CD4-positive, alpha-beta memory T cell (primary cell): ENCODE results near the gene ISLR2. TPM values are rescaled to one million over a fixed set of nuclear protein-coding genes. Genes with fewer than 3 reads are reported as not detected.
A peak's percentile ranks its signal among the peaks of the same experiment; 100 is the strongest.
"Not testable (repeated sequence)": the region's sequence is repeated elsewhere in the genome, so short reads cannot be mapped to it uniquely, and the experiment has no call there.

Experiments used
- CTCF ChIA-PET: fragments of 350-600 bp; sonication (Branson Sonifier 250); formaldehyde crosslinking; loops from one replicate; lab custom pipeline; 2021; ENCODE audit warnings: inconsistent platforms; ENCODE audit not compliant: partially characterized antibody; lab: Charles Lee
- POLR2A ChIA-PET: fragments of 350-600 bp; sonication (Branson Sonifier 250); formaldehyde crosslinking; loops from one replicate; lab custom pipeline; 2021; ENCODE audit not compliant: partially characterized antibody; lab: Charles Lee
- DNase-seq, 5 donors: peaks; one replicate each; pipeline versions ENCODE4 v3.0.0 to v3.0.0-alpha.2; 2020 to 2022; ENCODE audit warnings: mixed read lengths in 1 of 5
- H3K27ac ChIP-seq: one replicate; pipeline ENCODE4 v1.7.0; 2013; ENCODE audit warnings: low read depth, low read length
- H3K27me3 ChIP-seq: 2 replicates; pipeline ENCODE4 v1.7.0; 2013; ENCODE audit warnings: mild to moderate bottlenecking, low read length, moderate library complexity; ENCODE audit not compliant: insufficient read depth
- H3K36me3 ChIP-seq: 2 replicates; pipeline ENCODE4 v1.7.0; 2013; ENCODE audit warnings: mild to moderate bottlenecking, low read length, moderate library complexity; ENCODE audit not compliant: insufficient read depth
- H3K4me1 ChIP-seq: 2 replicates; pipeline ENCODE4 v1.7.0; 2013; ENCODE audit warnings: mild to moderate bottlenecking, low read length, moderate library complexity; ENCODE audit not compliant: insufficient read depth
- H3K4me3 ChIP-seq, 2 donors: one replicate each; pipeline ENCODE4 v1.7.0; 2013; ENCODE audit warnings: low read length in 2 of 2, mild to moderate bottlenecking in 1 of 2
- H3K9me3 ChIP-seq, 2 donors: one replicate each; pipeline ENCODE4 v1.7.0; 2013; ENCODE audit warnings: low read length in 2 of 2, control low read depth in 1 of 2; ENCODE audit not compliant: control insufficient read depth in 1 of 2
- H3K27ac Mint-ChIP-seq, 7 donors: one replicate each; pipeline ENCODE4 v1.8.0; 2020 to 2021; ENCODE audit warnings: mixed read lengths in 7 of 7, mild to moderate bottlenecking in 6 of 7, inconsistent platforms in 3 of 7, moderate library complexity in 3 of 7
- H3K27me3 Mint-ChIP-seq, 2 donors: one replicate each; pipeline ENCODE4 v1.8.0; 2020 to 2021; ENCODE audit warnings: mixed read lengths in 2 of 2
- H3K36me3 Mint-ChIP-seq, 2 donors: one replicate each; pipeline ENCODE4 v1.8.0; 2020 to 2021; ENCODE audit warnings: mixed read lengths in 2 of 2, inconsistent platforms in 1 of 2, mild to moderate bottlenecking in 1 of 2
- H3K4me1 Mint-ChIP-seq, 4 donors: one replicate each; pipeline ENCODE4 v1.8.0; 2020 to 2021; ENCODE audit warnings: mixed read lengths in 4 of 4, mild to moderate bottlenecking in 1 of 4
- H3K4me3 Mint-ChIP-seq, 8 donors: one replicate each; pipeline ENCODE4 v1.8.0; 2020 to 2021; ENCODE audit warnings: mixed read lengths in 8 of 8, mild to moderate bottlenecking in 7 of 8, moderate library complexity in 6 of 8, inconsistent platforms in 3 of 8
- H3K9me3 Mint-ChIP-seq, 8 donors: one replicate each; pipeline ENCODE4 v1.8.0; 2020 to 2021; ENCODE audit warnings: mixed read lengths in 8 of 8, mild to moderate bottlenecking in 5 of 8, inconsistent platforms in 3 of 8, moderate library complexity in 1 of 8
- intact Hi-C: fragments of 100-400 bp; cut with micrococcal nuclease; formaldehyde crosslinking; loops from one replicate; pipeline ENCODE4 v1.15.1; 2023
- polyA plus RNA-seq, 2 donors: library from polyadenylated mRNA; unstranded; fragments of 300-500 nt; fragmentation: Illumina TruSeq; gene quantifications; one replicate each; pipeline ENCODE4 v1.2.3, GENCODE V29; 2021
- total RNA-seq, 2 experiments: library from RNA; stranded (reverse); gene quantifications; one replicate each; pipeline ENCODE4 v1.2.3, GENCODE V29; 2021

The ISLR2 gene
- total and polyA plus RNA-seq, 4 experiments from 2014 or later = not detected

GRCh38 chr15:74108111-74108510 lies 22.3 kb upstream of the ISLR2 start:
- H3K27me3 ChIP-seq = no peaks in the 10 kb centered on the region
- intact Hi-C loops = no loop called here
- H3K27me3 Mint-ChIP-seq = peaks cover 0 to 3% of the 10 kb centered on the region in 2 donors
- no peak overlapping the region for H3K4me3 Mint-ChIP-seq
- H3K9me3 Mint-ChIP-seq = no peaks in the 10 kb centered on the region
- POLR2A ChIA-PET = no interaction called here
- no peaks in the 10 kb centered on the region for H3K36me3 ChIP-seq
- no peak overlapping the region for H3K27ac Mint-ChIP-seq
- DNase-seq = no peak
- no peak overlapping the region for H3K4me3 ChIP-seq
- no peaks in the 10 kb centered on the region for H3K9me3 ChIP-seq
- no peaks in the 10 kb centered on the region for H3K4me1 ChIP-seq
- no peak overlapping the region for H3K27ac ChIP-seq
- no peaks in the 10 kb centered on the region for H3K36me3 Mint-ChIP-seq
- CTCF ChIA-PET = no interaction called here
- H3K4me1 Mint-ChIP-seq = no peaks in the 10 kb centered on the region

GRCh38 chr15:74108611-74109010 lies 21.8 kb upstream of the ISLR2 start:
- H3K27me3 Mint-ChIP-seq, H3K9me3 ChIP-seq, H3K27ac Mint-ChIP-seq, H3K27ac ChIP-seq, H3K9me3 Mint-ChIP-seq, H3K4me1 Mint-ChIP-seq, H3K4me3 Mint-ChIP-seq, H3K27me3 ChIP-seq, H3K36me3 ChIP-seq, DNase-seq, H3K4me3 ChIP-seq, intact Hi-C loops, H3K4me1 ChIP-seq, H3K36me3 Mint-ChIP-seq, CTCF ChIA-PET, POLR2A ChIA-PET: not testable (repeated sequence)

- Mint-ChIP-seq H3K27ac (no peak overlapping the region), H3K36me3 (no peaks in the 10 kb centered on the region), H3K9me3 (no peaks in the 10 kb centered on the region), H3K4me3 (no peak overlapping the region), H3K27me3 (peaks cover 0 to 7% of the 10 kb centered on the region in 2 donors), H3K4me1 (no peaks in the 10 kb centered on the region)
- H3K4me1 ChIP-seq = no peaks in the 10 kb centered on the region
- no peaks in the 10 kb centered on the region for H3K27me3 ChIP-seq
- no peak for DNase-seq
- no peak overlapping the region for H3K27ac ChIP-seq
- CTCF ChIA-PET = no interaction called here
- intact Hi-C loops = no loop called here
- H3K4me3 ChIP-seq = no peak overlapping the region
- H3K9me3 ChIP-seq = no peaks in the 10 kb centered on the region
- POLR2A ChIA-PET = no interaction called here
- H3K36me3 ChIP-seq = no peaks in the 10 kb centered on the region
Observed at GRCh38 chr15:74109713-74110112, 20.7 kb upstream of the ISLR2 start.

- H3K4me3 ChIP-seq = no peak overlapping the region
- H3K4me1 Mint-ChIP-seq = no peaks in the 10 kb centered on the region
- H3K36me3 Mint-ChIP-seq = no peaks in the 10 kb centered on the region
- no peak overlapping the region for H3K4me3 Mint-ChIP-seq
- H3K4me1 ChIP-seq = no peaks in the 10 kb centered on the region
- no peak for DNase-seq
- H3K27me3 ChIP-seq = no peaks in the 10 kb centered on the region
- H3K27me3 Mint-ChIP-seq = peaks cover 37 to 42% of the 10 kb centered on the region in 2 donors
- intact Hi-C loops = no loop called here
- ChIA-PET CTCF (no interaction called here), POLR2A (no interaction called here)
- H3K36me3 ChIP-seq = no peaks in the 10 kb centered on the region
- no peaks in the 10 kb centered on the region for H3K9me3 ChIP-seq
- no peak overlapping the region for H3K27ac Mint-ChIP-seq
- H3K27ac ChIP-seq = no peak overlapping the region
- H3K9me3 Mint-ChIP-seq = peaks cover 0 to 11% (median 5%) of the 10 kb centered on the region in 8 donors
Observed at GRCh38 chr15:74120426-74120825, 10.0 kb upstream of the ISLR2 start.

- ChIA-PET CTCF (no interaction called here), POLR2A (no interaction called here)
- Histone ChIP-seq H3K4me3 (no peak overlapping the region), H3K9me3 (no peaks in the 10 kb centered on the region), H3K27ac (no peak overlapping the region), H3K4me1 (no peaks in the 10 kb centered on the region), H3K36me3 (no peaks in the 10 kb centered on the region), H3K27me3 (no peaks in the 10 kb centered on the region)
- H3K4me3 Mint-ChIP-seq = no peak overlapping the region
- peak overlapping the region in 1 of 7 donors; percentile 81 for H3K27ac Mint-ChIP-seq
- peaks cover 38 to 44% of the 10 kb centered on the region in 2 donors for H3K27me3 Mint-ChIP-seq
- no peaks in the 10 kb centered on the region for H3K36me3 Mint-ChIP-seq
- intact Hi-C loops = no loop called here
- DNase-seq = no peak
- H3K9me3 Mint-ChIP-seq = peaks cover 0 to 11% (median 5%) of the 10 kb centered on the region in 8 donors
- H3K4me1 Mint-ChIP-seq = no peaks in the 10 kb centered on the region
Observed at GRCh38 chr15:74121039-74121438, 9.3 kb upstream of the ISLR2 start.

- intact Hi-C loops = no loop called here
- Histone ChIP-seq H3K4me1 (no peaks in the 10 kb centered on the region), H3K27me3 (no peaks in the 10 kb centered on the region), H3K4me3 (no peak overlapping the region), H3K27ac (no peak overlapping the region), H3K9me3 (no peaks in the 10 kb centered on the region), H3K36me3 (no peaks in the 10 kb centered on the region)
- Mint-ChIP-seq H3K36me3 (no peaks in the 10 kb centered on the region), H3K4me1 (peaks cover 0 to 3% (median 0%) of the 10 kb centered on the region in 4 donors), H3K27ac (no peak overlapping the region), H3K27me3 (peaks cover 41 to 46% of the 10 kb centered on the region in 2 donors), H3K4me3 (no peak overlapping the region), H3K9me3 (peaks cover 0 to 11% (median 5%) of the 10 kb centered on the region in 8 donors)
- ChIA-PET CTCF (no interaction called here), POLR2A (no interaction called here)
- DNase-seq = no peak
Observed at GRCh38 chr15:74121858-74122257, 8.5 kb upstream of the ISLR2 start.

- H3K36me3 Mint-ChIP-seq = no peaks in the 10 kb centered on the region
- DNase-seq = no peak
- Histone ChIP-seq H3K9me3 (no peaks in the 10 kb centered on the region), H3K4me1 (peaks cover 3% of the 10 kb centered on the region), H3K36me3 (no peaks in the 10 kb centered on the region), H3K4me3 (no peak overlapping the region), H3K27ac (no peak overlapping the region), H3K27me3 (peaks cover 5% of the 10 kb centered on the region)
- peaks cover 0 to 3% (median under 1%) of the 10 kb centered on the region in 4 donors for H3K4me1 Mint-ChIP-seq
- peaks cover 0 to 11% (median 5%) of the 10 kb centered on the region in 8 donors for H3K9me3 Mint-ChIP-seq
- peak overlapping the region in 1 of 7 donors; percentile 35 for H3K27ac Mint-ChIP-seq
- H3K4me3 Mint-ChIP-seq = no peak overlapping the region
- POLR2A ChIA-PET = no interaction called here
- H3K27me3 Mint-ChIP-seq = peaks cover 41 to 47% of the 10 kb centered on the region in 2 donors
- CTCF ChIA-PET = no interaction called here
- intact Hi-C loops = no loop called here
Observed at GRCh38 chr15:74122403-74123130, 7.8 kb upstream of the ISLR2 start.
